ENCODE results near the gene MED27. TPM values are rescaled to one million over a fixed set of nuclear protein-coding genes. Genes with fewer than 3 reads are reported as not detected.

MED27 gene
- total and polyA plus RNA-seq, 2 of the 4 experiments (the other 2 are of a cell fraction), result 50.2 to 63.4 TPM

GRCh38 chr9:132109291-132109690 lies 29.6 kb upstream of the MED27 start:
- intact Hi-C loops (cut with micrococcal nuclease), result no loop called here
- no peak overlapping the region for H4K8ac ChIP-seq (ENCODE audit: low read depth in 2 of 2, low read length in 2 of 2)
- no peak overlapping the region for H2BK15ac ChIP-seq (ENCODE audit: low read depth, low read length)
- ATAC-seq (ENCODE audit: low read depth), result no peak
- no peaks in the 10 kb centered on the region for H3K4me1 ChIP-seq (ENCODE audit: control insufficient read depth, insufficient read depth, low read length)
- H4K20me1 ChIP-seq (ENCODE audit: insufficient read depth, low read length), result no peaks in the 10 kb centered on the region
- no peak overlapping the region for H3K14ac ChIP-seq (replicated peaks; ENCODE audit: low read depth, low read length)
- H3K4me3 ChIP-seq (ENCODE audit: insufficient read depth, low read depth, low read length), result no peak overlapping the region
- no peaks in the 10 kb centered on the region for H3K9me1 ChIP-seq (ENCODE audit: insufficient read depth, low read length)
- TF ChIP-seq NFE2L2 (IDR thresholded peaks at IDR 0.05; ENCODE audit: low read depth, low read length) (no peak), CHD1 (IDR thresholded peaks at IDR 0.05; ENCODE audit: low read depth, low read length) (no peak), RFX5 (IDR thresholded peaks at IDR 0.05; ENCODE audit: low read depth, low read length) (no peak), RAD21 (IDR thresholded peaks at IDR 0.05; ENCODE audit: low read length) (no peak), MXI1 (IDR thresholded peaks at IDR 0.05; ENCODE audit: borderline replicate concordance, low read depth, low read length) (no peak), MAFK (IDR thresholded peaks at IDR 0.05; ENCODE audit: low read depth, low read length) (no peak), MAZ (IDR thresholded peaks at IDR 0.05; ENCODE audit: borderline replicate concordance, low read depth, low read length) (no peak), BHLHE40 (IDR thresholded peaks at IDR 0.05; ENCODE audit: low read depth, low read length) (no peak), POLR2A (IDR thresholded peaks at IDR 0.05; ENCODE audit: low read depth, low read length) (no peak)
- TF ChIP-seq, protein P1, sequence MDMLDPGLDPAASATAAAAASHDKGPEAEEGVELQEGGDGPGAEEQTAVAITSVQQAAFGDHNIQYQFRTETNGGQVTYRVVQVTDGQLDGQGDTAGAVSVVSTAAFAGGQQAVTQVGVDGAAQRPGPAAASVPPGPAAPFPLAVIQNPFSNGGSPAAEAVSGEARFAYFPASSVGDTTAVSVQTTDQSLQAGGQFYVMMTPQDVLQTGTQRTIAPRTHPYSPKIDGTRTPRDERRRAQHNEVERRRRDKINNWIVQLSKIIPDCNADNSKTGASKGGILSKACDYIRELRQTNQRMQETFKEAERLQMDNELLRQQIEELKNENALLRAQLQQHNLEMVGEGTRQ (IDR thresholded peaks at IDR 0.05; ENCODE audit: low read depth, low read length), result no peak
- H4K5ac ChIP-seq (ENCODE audit: low read depth, low read length), result no peak overlapping the region
- no peak overlapping the region for H3K18ac ChIP-seq (ENCODE audit: low read depth, low read length)
- ChIA-PET POLR2A (ENCODE audit: unreplicated experiment) (no interaction called here), CTCF (no interaction called here)
- H3K4ac ChIP-seq (ENCODE audit: low read depth, low read length), result no peak overlapping the region
- no peak overlapping the region for H2AFZ ChIP-seq (replicated peaks; ENCODE audit: low read length, poor library complexity)
- no peak overlapping the region for H4K91ac ChIP-seq (ENCODE audit: insufficient read depth, low read depth, low read length)
- no peak overlapping the region for H3K9ac ChIP-seq (ENCODE audit: low read depth, low read length)
- dilution Hi-C loops (cut with HindIII; ENCODE audit: low sequenced_read_pairs, unreplicated experiment), result no loop called here
- no peak overlapping the region for H3K4me2 ChIP-seq (ENCODE audit: low read depth, low read length)
- no peak overlapping the region for H2BK5ac ChIP-seq (ENCODE audit: low read depth, low read length, poor library complexity, severe bottlenecking)
- H3K27ac ChIP-seq (ENCODE audit: insufficient read depth, low read length), result no peak overlapping the region
- in situ Hi-C loops (cut with MboI; ENCODE audit: low sequenced_read_pairs), result no loop called here
- H3K36me3 ChIP-seq (ENCODE audit: control insufficient read depth, insufficient read depth, low read length), result no peaks in the 10 kb centered on the region
- BruUV-seq (replicated peaks), result no TSS peak
- H3K23ac ChIP-seq (ENCODE audit: low read depth, low read length), result no peak overlapping the region
- H3K79me1 ChIP-seq (ENCODE audit: low read depth in 1 of 2, low read length in 2 of 2), result no peaks in the 10 kb centered on the region
- H2AK9ac ChIP-seq (replicated peaks; ENCODE audit: low read depth, low read length, poor library complexity), result no peak overlapping the region
- no peak overlapping the region for H2BK120ac ChIP-seq (ENCODE audit: low read depth, low read length)
- H3K27me3 ChIP-seq (ENCODE audit: control insufficient read depth, insufficient read depth, low read length), result peaks cover 30% of the 10 kb centered on the region
- H3K9me3 ChIP-seq (ENCODE audit: control insufficient read depth, insufficient read depth, low read length), result no peaks in the 10 kb centered on the region; the same call in 1 of the 2 replicates
- DNase-seq, result no peak
- WGBS, 2 experiments (ENCODE audit: extremely low coverage in 2 of 2, insufficient read length in 1 of 2), result 20% methylated on average over 1 of the region's 5 CpGs; no CpG with 5 or more reads in 1 of the 2 experiments
- H3K56ac ChIP-seq (ENCODE audit: extremely low read depth, insufficient read depth, low read length), result no peak overlapping the region
- H2AK5ac ChIP-seq (ENCODE audit: low read depth, low read length), result no peak overlapping the region
- H2BK20ac ChIP-seq (ENCODE audit: low read depth, low read length), result no peak overlapping the region
